GM18870 (cell line): Measurements from ENCODE around the gene PPM1E.
"Not testable (repeated sequence)": the region's sequence is repeated elsewhere in the genome, so short reads cannot be mapped to it uniquely, and the experiment has no call there.

Experiments
- ATAC-seq: cut with Tn5 transposase; IDR thresholded peaks from one replicate; pipeline ENCODE4 v1.9.1; 2021; ENCODE audit warnings: moderate library complexity; ENCODE audit not compliant: unreplicated experiment

Gene PPM1E

GRCh38 chr17:58778482-58778881, 22.8 kb downstream of the PPM1E start:
- not testable (repeated sequence) for ATAC-seq

GRCh38 chr17:58779446-58779845, 23.8 kb downstream of the PPM1E start:
- no peak for ATAC-seq

GRCh38 chr17:58783380-58783779, 27.7 kb downstream of the PPM1E start:
- ATAC-seq = no peak

- ATAC-seq = no peak
Measured at GRCh38 chr17:58785097-58785496, 29.4 kb downstream of the PPM1E start.

GRCh38 chr17:58786586-58787295, 31.1 kb downstream of the PPM1E start:
- no peak for ATAC-seq

- no peak for ATAC-seq
Measured at GRCh38 chr17:58788199-58788598, 32.5 kb downstream of the PPM1E start.

- ATAC-seq = no peak
Measured at GRCh38 chr17:58789160-58789559, 33.5 kb downstream of the PPM1E start.

GRCh38 chr17:58789831-58790230, 34.2 kb downstream of the PPM1E start:
- ATAC-seq = no peak

- ATAC-seq = not testable (repeated sequence)
Measured at GRCh38 chr17:58794508-58794907, 38.9 kb downstream of the PPM1E start.

GRCh38 chr17:58802188-58802587, 46.5 kb downstream of the PPM1E start:
- no peak for ATAC-seq

- ATAC-seq = no peak
Measured at GRCh38 chr17:58806046-58806445, 50.4 kb downstream of the PPM1E start.

GRCh38 chr17:58808609-58809563, 53.2 kb downstream of the PPM1E start:
- no peak for ATAC-seq

GRCh38 chr17:58809564-58809936, 53.9 kb downstream of the PPM1E start:
- no peak for ATAC-seq

GRCh38 chr17:58811290-58811689, 55.6 kb downstream of the PPM1E start:
- ATAC-seq = no peak

GRCh38 chr17:58813712-58814111, 58.1 kb downstream of the PPM1E start:
- ATAC-seq = no peak

- ATAC-seq = no peak
Measured at GRCh38 chr17:58818654-58819053, 63.0 kb downstream of the PPM1E start.

GRCh38 chr17:58822148-58823050, 66.7 kb downstream of the PPM1E start:
- no peak for ATAC-seq

GRCh38 chr17:58823051-58823525, 67.4 kb downstream of the PPM1E start:
- ATAC-seq = no peak

- ATAC-seq = no peak
Measured at GRCh38 chr17:58829172-58829637, 73.6 kb downstream of the PPM1E start.

GRCh38 chr17:58831780-58832179, 76.1 kb downstream of the PPM1E start:
- ATAC-seq = no peak

- ATAC-seq = no peak
Measured at GRCh38 chr17:58832514-58832913, 76.9 kb downstream of the PPM1E start.
